Stimulated activated CD4-positive, alpha-beta T cell treated with anti-CD3 and anti-CD28 coated beads, Interleukin-2, amount 100 ng/mL, for 24 hours (primary cell): Measurements from ENCODE around the gene ARHGEF28.

ENCODE experiments used
- DNase-seq, 2 donors: peaks; one replicate each; pipeline ENCODE4 v3.0.0-alpha.2; 2020

ARHGEF28 gene

GRCh38 chr5:73977146-73977545, 351.1 kb downstream of the ARHGEF28 start:
- DNase-seq = no peak

GRCh38 chr5:73979321-73979720, 353.3 kb downstream of the ARHGEF28 start:
- no peak for DNase-seq

- DNase-seq = no peak
These were observed 355.7 kb downstream of the ARHGEF28 start for GRCh38 chr5:73981704-73982103.

- DNase-seq = no peak
These were observed 357.6 kb downstream of the ARHGEF28 start for GRCh38 chr5:73983644-73984043.

- no peak for DNase-seq
These were observed 359.1 kb downstream of the ARHGEF28 start for GRCh38 chr5:73985145-73985544.

- DNase-seq = no peak
These were observed 360.7 kb downstream of the ARHGEF28 start for GRCh38 chr5:73986729-73987128.

GRCh38 chr5:73987915-73988314, 361.9 kb downstream of the ARHGEF28 start:
- DNase-seq = no peak

- no peak for DNase-seq
These were observed 364.0 kb downstream of the ARHGEF28 start for GRCh38 chr5:73989956-73990355.
